ENCODE results near the gene KCNT2. TPM values are rescaled to one million over a fixed set of nuclear protein-coding genes. Genes with fewer than 3 reads are reported as not detected.
"Not testable (repeated sequence)": the region's sequence is repeated elsewhere in the genome, so short reads cannot be mapped to it uniquely, and the experiment has no call there.

KCNT2 gene
- total RNA-seq, 1 experiment from 2014 or later: 9.1 TPM

GRCh38 chr1:196271212-196271947 is 336.9 kb downstream of the KCNT2 start:
- Histone ChIP-seq H3K79me1 (ENCODE audit: insufficient read depth, low read depth, low read length, poor library complexity, severe bottlenecking) (no peaks in the 10 kb centered on the region), H4K5ac (ENCODE audit: insufficient read length, low read depth, low read length) (no peak overlapping the region), H3K79me2 (ENCODE audit: insufficient read depth, low read length) (no peaks in the 10 kb centered on the region), H3K18ac (ENCODE audit: insufficient read length, low read depth, low read length) (no peak overlapping the region), H2BK20ac (ENCODE audit: low read depth, low read length, poor library complexity, severe bottlenecking) (no peak overlapping the region), H2BK120ac (ENCODE audit: low read depth, low read length, poor library complexity, severe bottlenecking) (no peak overlapping the region), H3K9me3 (ENCODE audit: control insufficient read depth, low read depth, low read length) (no peaks in the 10 kb centered on the region), H2AFZ (ENCODE audit: low read length) (no peak overlapping the region), H4K20me1 (ENCODE audit: control insufficient read depth, insufficient read depth, insufficient read length) (no peaks in the 10 kb centered on the region), H3K23me2 (ENCODE audit: insufficient read length, low read depth, low read length, poor library complexity, severe bottlenecking) (no peaks in the 10 kb centered on the region), H3K4me2 (ENCODE audit: insufficient read depth, insufficient read length, low read length) (no peak overlapping the region), H3K4ac (ENCODE audit: low read depth, low read length) (no peak overlapping the region), H3K14ac (ENCODE audit: insufficient read depth, low read length) (no peak overlapping the region), H3T11ph (ENCODE audit: low read length) (no peak overlapping the region), H3K56ac (ENCODE audit: insufficient read length, low read depth, low read length) (no peak overlapping the region), H2AK5ac (ENCODE audit: insufficient read length, low read length) (no peak overlapping the region), H2BK15ac (ENCODE audit: low read depth, low read length) (no peak overlapping the region), H3K27me3 (ENCODE audit: insufficient read depth, low read length) (no peaks in the 10 kb centered on the region), H4K8ac (replicated peaks; ENCODE audit: insufficient read length, low read depth, low read length) (no peak overlapping the region), H2BK5ac (ENCODE audit: insufficient read length, low read length) (no peak overlapping the region), H3K4me1 (ENCODE audit: insufficient read depth, low read length) (peaks cover 3% of the 10 kb centered on the region; the same call in 1 of the 2 replicates), H3K27ac (ENCODE audit: insufficient read length, low read depth, low read length) (no peak overlapping the region), H3K9ac (ENCODE audit: extremely low read depth, insufficient read length, low read length) (no peak overlapping the region), H3K23ac (ENCODE audit: insufficient read length, low read depth, low read length) (no peak overlapping the region), H2BK12ac (ENCODE audit: insufficient read length, low read depth, low read length) (no peak overlapping the region), H4K91ac (ENCODE audit: insufficient read length, low read depth, low read length) (no peak overlapping the region)
- H3K4me3 Mint-ChIP-seq: no peak overlapping the region
- no peaks in the 10 kb centered on the region for H3K27me3 Mint-ChIP-seq (ENCODE audit: low read depth)
- no peaks in the 10 kb centered on the region for H3K9me3 Mint-ChIP-seq
- no peaks in the 10 kb centered on the region; a peak in 1 of 7 replicates for H3K36me3 Mint-ChIP-seq (ENCODE audit: insufficient read depth in 1 of 3, low read depth in 3 of 3)
- TF ChIP-seq, protein P1, sequence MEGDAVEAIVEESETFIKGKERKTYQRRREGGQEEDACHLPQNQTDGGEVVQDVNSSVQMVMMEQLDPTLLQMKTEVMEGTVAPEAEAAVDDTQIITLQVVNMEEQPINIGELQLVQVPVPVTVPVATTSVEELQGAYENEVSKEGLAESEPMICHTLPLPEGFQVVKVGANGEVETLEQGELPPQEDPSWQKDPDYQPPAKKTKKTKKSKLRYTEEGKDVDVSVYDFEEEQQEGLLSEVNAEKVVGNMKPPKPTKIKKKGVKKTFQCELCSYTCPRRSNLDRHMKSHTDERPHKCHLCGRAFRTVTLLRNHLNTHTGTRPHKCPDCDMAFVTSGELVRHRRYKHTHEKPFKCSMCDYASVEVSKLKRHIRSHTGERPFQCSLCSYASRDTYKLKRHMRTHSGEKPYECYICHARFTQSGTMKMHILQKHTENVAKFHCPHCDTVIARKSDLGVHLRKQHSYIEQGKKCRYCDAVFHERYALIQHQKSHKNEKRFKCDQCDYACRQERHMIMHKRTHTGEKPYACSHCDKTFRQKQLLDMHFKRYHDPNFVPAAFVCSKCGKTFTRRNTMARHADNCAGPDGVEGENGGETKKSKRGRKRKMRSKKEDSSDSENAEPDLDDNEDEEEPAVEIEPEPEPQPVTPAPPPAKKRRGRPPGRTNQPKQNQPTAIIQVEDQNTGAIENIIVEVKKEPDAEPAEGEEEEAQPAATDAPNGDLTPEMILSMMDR (conservative IDR thresholded peaks at IDR 0.05): no peak
- H3K27ac Mint-ChIP-seq: peak overlapping the region in 2 of 3 experiments; percentile 46 to 52; a peak in 2 of 7 replicates
- no CpG with 5 or more reads among the region's 6 CpGs for WGBS (ENCODE audit: extremely low coverage, insufficient read length, low lambda C conversion rate)
- peaks cover 12 to 14% of the 10 kb centered on the region in 2 experiments for H3K4me1 Mint-ChIP-seq
- no peak for DNase-seq

GRCh38 chr1:196263086-196263485 is 345.2 kb downstream of the KCNT2 start:
- H3K27ac Mint-ChIP-seq; H3K23me2 ChIP-seq (ENCODE audit: insufficient read length, low read depth, low read length, poor library complexity, severe bottlenecking); H2BK5ac ChIP-seq (ENCODE audit: insufficient read length, low read length); H4K91ac ChIP-seq (ENCODE audit: insufficient read length, low read depth, low read length); H3K9me3 ChIP-seq (ENCODE audit: control insufficient read depth, low read depth, low read length); H3K27me3 Mint-ChIP-seq (ENCODE audit: low read depth); H3K4ac ChIP-seq (ENCODE audit: low read depth, low read length); H3K4me3 Mint-ChIP-seq; H2BK20ac ChIP-seq (ENCODE audit: low read depth, low read length, poor library complexity, severe bottlenecking); DNase-seq; H2BK120ac ChIP-seq (ENCODE audit: low read depth, low read length, poor library complexity, severe bottlenecking); H4K8ac ChIP-seq (replicated peaks; ENCODE audit: insufficient read length, low read depth, low read length); H3T11ph ChIP-seq (ENCODE audit: low read length); H3K23ac ChIP-seq (ENCODE audit: insufficient read length, low read depth, low read length); H3K79me2 ChIP-seq (ENCODE audit: insufficient read depth, low read length); H3K27ac ChIP-seq (ENCODE audit: insufficient read length, low read depth, low read length); H4K5ac ChIP-seq (ENCODE audit: insufficient read length, low read depth, low read length); H3K27me3 ChIP-seq (ENCODE audit: insufficient read depth, low read length); H3K9ac ChIP-seq (ENCODE audit: extremely low read depth, insufficient read length, low read length); H3K14ac ChIP-seq (ENCODE audit: insufficient read depth, low read length); H4K20me1 ChIP-seq (ENCODE audit: control insufficient read depth, insufficient read depth, insufficient read length); H3K56ac ChIP-seq (ENCODE audit: insufficient read length, low read depth, low read length); H2BK15ac ChIP-seq (ENCODE audit: low read depth, low read length); H2BK12ac ChIP-seq (ENCODE audit: insufficient read length, low read depth, low read length); H2AFZ ChIP-seq (ENCODE audit: low read length); H3K18ac ChIP-seq (ENCODE audit: insufficient read length, low read depth, low read length); H3K36me3 Mint-ChIP-seq (ENCODE audit: insufficient read depth in 1 of 3, low read depth in 3 of 3); H3K9me3 Mint-ChIP-seq; H3K4me2 ChIP-seq (ENCODE audit: insufficient read depth, insufficient read length, low read length); H2AK5ac ChIP-seq (ENCODE audit: insufficient read length, low read length); H3K79me1 ChIP-seq (ENCODE audit: insufficient read depth, low read depth, low read length, poor library complexity, severe bottlenecking): not testable (repeated sequence)
- H3K4me1 ChIP-seq (ENCODE audit: insufficient read depth, low read length): peaks cover 12% of the 10 kb centered on the region
- peaks cover 24 to 25% of the 10 kb centered on the region in 2 experiments for H3K4me1 Mint-ChIP-seq
- WGBS (ENCODE audit: extremely low coverage, insufficient read length, low lambda C conversion rate): no CpG with 5 or more reads among the region's 4 CpGs

All from H9 (cell line).